ENCODE data around the gene UGT1A6. TPM values are rescaled to one million over a fixed set of nuclear protein-coding genes. Genes with fewer than 3 reads are reported as not detected.
"Not testable (repeated sequence)": the region's sequence is repeated elsewhere in the genome, so short reads cannot be mapped to it uniquely, and the experiment has no call there.

UGT1A6 gene
- total RNA-seq, 1 donor from 2014 or later: 675 TPM

GRCh38 chr2:233686928-233687327 is 5.8 kb upstream of the UGT1A6 start:
- DNase-seq (ENCODE audit: low read depth): no peak

GRCh38 chr2:233688341-233688740 is 4.3 kb upstream of the UGT1A6 start:
- DNase-seq (ENCODE audit: low read depth): no peak

GRCh38 chr2:233689031-233689430 is 3.7 kb upstream of the UGT1A6 start:
- DNase-seq (ENCODE audit: low read depth): no peak

- DNase-seq (ENCODE audit: low read depth): no peak
Measured at GRCh38 chr2:233689501-233689900, 3.2 kb upstream of the UGT1A6 start.

GRCh38 chr2:233690444-233690843 is 2.2 kb upstream of the UGT1A6 start:
- DNase-seq (ENCODE audit: low read depth): peak; percentile 62

GRCh38 chr2:233691443-233692433 is 952 bp upstream of the UGT1A6 start:
- peak; percentile 66 for DNase-seq (ENCODE audit: low read depth)

GRCh38 chr2:233693963-233694362 is 1.3 kb downstream of the UGT1A6 start:
- no peak for DNase-seq (ENCODE audit: low read depth)

GRCh38 chr2:233698740-233699139 is 6.0 kb downstream of the UGT1A6 start:
- no peak for DNase-seq (ENCODE audit: low read depth)

GRCh38 chr2:233699424-233700027 is 6.8 kb downstream of the UGT1A6 start:
- DNase-seq (ENCODE audit: low read depth): no peak

- DNase-seq (ENCODE audit: low read depth): peak; percentile 97
Measured at GRCh38 chr2:233700028-233700635, 7.4 kb downstream of the UGT1A6 start.

- DNase-seq (ENCODE audit: low read depth): not testable (repeated sequence)
Measured at GRCh38 chr2:233700842-233701241, 8.2 kb downstream of the UGT1A6 start.

- DNase-seq (ENCODE audit: low read depth): no peak
Measured at GRCh38 chr2:233702238-233702637, 9.5 kb downstream of the UGT1A6 start.

- DNase-seq (ENCODE audit: low read depth): peak; percentile 87
Measured at GRCh38 chr2:233705911-233706506, 13.3 kb downstream of the UGT1A6 start.

GRCh38 chr2:233706720-233707119 is 14.0 kb downstream of the UGT1A6 start:
- DNase-seq (ENCODE audit: low read depth): peak; percentile 82

- DNase-seq (ENCODE audit: low read depth): peak; percentile 64
Measured at GRCh38 chr2:233707940-233708644, 15.4 kb downstream of the UGT1A6 start.

GRCh38 chr2:233708942-233709341 is 16.3 kb downstream of the UGT1A6 start:
- no peak for DNase-seq (ENCODE audit: low read depth)

GRCh38 chr2:233711312-233712008 is 18.8 kb downstream of the UGT1A6 start:
- DNase-seq (ENCODE audit: low read depth): peak; percentile 61

GRCh38 chr2:233712611-233713261 is 20.0 kb downstream of the UGT1A6 start, which contains the start of gene UGT1A5:
Gene UGT1A5, plus strand, starts transcription at chr2:233712907. Its CDS starts 85 bp downstream, at chr2:233712992.
- DNase-seq (ENCODE audit: low read depth): no peak

- no peak for DNase-seq (ENCODE audit: low read depth)
Measured at GRCh38 chr2:233713262-233713615, 20.5 kb downstream of the UGT1A6 start.

- peak; percentile 41 for DNase-seq (ENCODE audit: low read depth)
Measured at GRCh38 chr2:233714121-233714520, 21.4 kb downstream of the UGT1A6 start.
